ENCODE results near the gene RUVBL1.

Gene RUVBL1

DNA sequence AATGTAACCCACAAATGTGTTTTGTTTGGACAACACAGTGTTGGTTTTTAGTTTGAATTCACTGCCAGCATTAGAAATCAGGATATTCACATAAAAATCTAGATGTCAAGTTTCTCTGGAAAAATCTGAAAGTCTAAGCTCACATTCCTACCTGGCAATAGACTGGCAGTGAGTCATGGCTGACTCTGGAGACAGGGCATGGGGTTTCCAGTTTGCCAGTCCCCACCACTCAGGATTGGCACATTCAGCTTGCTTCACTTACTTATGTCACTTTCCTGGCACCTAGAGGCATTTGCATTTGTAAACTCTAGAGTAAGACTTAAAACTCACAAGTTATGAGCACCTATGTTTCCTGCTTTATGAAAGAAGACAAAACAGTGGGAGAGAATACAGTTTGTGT is 90.5 kb downstream of the RUVBL1 start:
- H3K4me1 ChIP-seq (ENCODE audit: insufficient read depth, low read length) = no peaks in the 10 kb centered on the region
- no peaks in the 10 kb centered on the region for H3K36me3 ChIP-seq (ENCODE audit: insufficient read depth, low read length)
- no peaks in the 10 kb centered on the region for H3K9me3 ChIP-seq (ENCODE audit: control insufficient read depth, insufficient read depth, low read length)
- H3K9ac ChIP-seq (ENCODE audit: low read depth, low read length) = no peak overlapping the region

Measured in ES-I3 (cell line).